Measurements from ENCODE around the gene OXSR1. TPM values are rescaled to one million over a fixed set of nuclear protein-coding genes. Genes with fewer than 3 reads are reported as not detected.

The OXSR1 gene
- polyA plus RNA-seq, 2 of the 4 experiments (the other 2 are of a cell fraction) = 30.2 to 44.0 TPM

- WGBS (ENCODE audit: missing lambda C conversion rate) = 34% methylated on average over 5 of the region's 5 CpGs
- POLR2A ChIA-PET = interaction anchor here (1.1 kb wide), 1 partner anchor 161 kb away, joined by 5 read pairs; the partner anchor contains the start of gene ACAA1
- FAIRE-seq = no peak
Measured at GRCh38 chr3:38297947-38298711, 132.8 kb downstream of the OXSR1 start.

More at GRCh38 chr3:38297947-38298711, 132.8 kb downstream of the OXSR1 start:
- TF ChIP-seq RAD21 (conservative IDR thresholded peaks at IDR 0.05 in 1 of 2, IDR thresholded peaks at IDR 0.05 in 1 of 2) (peak in 1 of 2 experiments; percentile 20; a peak in 2 of 5 replicates), SMC3 (IDR thresholded peaks at IDR 0.05) (peak; percentile 41), CTCF (IDR thresholded peaks at IDR 0.05) (peak; percentile 63), MAFK (IDR thresholded peaks at IDR 0.05; ENCODE audit: partially characterized antibody) (no peak)
- CTCF ChIA-PET = interaction anchor here (0.6 to 2.1 kb wide), 26 partner anchors 8 to 866 kb away, joined by 3 to 11 read pairs (median 4); partner anchors contain the start of genes SLC22A14 and XYLB
- Histone ChIP-seq H3K4me3 (no peak overlapping the region), H3K9me3 (no peaks in the 10 kb centered on the region), H3K4me1 (no peaks in the 10 kb centered on the region), H3K4me2 (no peak overlapping the region), H3K27ac (no peak overlapping the region)
- ATAC-seq (peak; percentile 84 to 97), DNase-seq (ENCODE audit: low read depth in 1 of 2, low spot score in 1 of 2) (peak; percentile 24 to 28)

Small RNA genes lying within 50 kb of the gene (small RNA-seq; reads per million reads assigned to genes)
- gene RF00019 (0 reads per million in 6 experiments), gene RNU6-235P (0 to 0.52 (median 0) reads per million in 6 experiments)

Other genes with a start within 250 kb of the OXSR1 start
- gene VILL, start 174.8 kb upstream of the OXSR1 start, polyA plus RNA-seq (2011; rRNA removed) = 0.22 and 0.49 TPM in 2 replicates
- 0.04 to 0.08 TPM (median 0.05 TPM) in 3 replicates for gene VILL, start 174.8 kb upstream of the OXSR1 start, polyA plus RNA-seq (2017; fragmentation: RNase III; extraction: RNeasy Plus Mini Kit Qiagen cat#74134 plus additional on column Dnase treatment)
- gene PLCD1, start 135.9 kb upstream of the OXSR1 start, polyA plus RNA-seq (2011; rRNA removed) = 4.8 and 6.0 TPM in 2 replicates
- 3.7 to 5.3 TPM (median 3.9 TPM) in 3 replicates for gene PLCD1, start 135.9 kb upstream of the OXSR1 start, polyA plus RNA-seq (2017; fragmentation: RNase III; extraction: RNeasy Plus Mini Kit Qiagen cat#74134 plus additional on column Dnase treatment)
- gene DLEC1, start 126.3 kb upstream of the OXSR1 start, polyA plus RNA-seq (2011; rRNA removed) = 0.10 and 0.13 TPM in 2 replicates
- 0.03 to 0.07 TPM in 2 of 3 replicates, not detected in the other for gene DLEC1, start 126.3 kb upstream of the OXSR1 start, polyA plus RNA-seq (2017; fragmentation: RNase III; extraction: RNeasy Plus Mini Kit Qiagen cat#74134 plus additional on column Dnase treatment)
- 34.8 and 36.8 TPM in 2 replicates for gene ACAA1, start 28.4 kb upstream of the OXSR1 start, polyA plus RNA-seq (2011; rRNA removed)
- gene ACAA1, start 28.4 kb upstream of the OXSR1 start, polyA plus RNA-seq (2017; fragmentation: RNase III; extraction: RNeasy Plus Mini Kit Qiagen cat#74134 plus additional on column Dnase treatment) = 52.3 to 54.9 TPM (median 53.2 TPM) in 3 replicates
- gene MYD88, start 26.9 kb upstream of the OXSR1 start, polyA plus RNA-seq (2011; rRNA removed) = 16.8 and 34.1 TPM in 2 replicates
- gene MYD88, start 26.9 kb upstream of the OXSR1 start, polyA plus RNA-seq (2017; fragmentation: RNase III; extraction: RNeasy Plus Mini Kit Qiagen cat#74134 plus additional on column Dnase treatment) = 20.8 to 24.7 TPM (median 22.3 TPM) in 3 replicates
- gene SLC22A13, start 100.3 kb downstream of the OXSR1 start, polyA plus RNA-seq (2011; rRNA removed) = 0.21 TPM in 1 of 2 replicates, not detected in the other
- 0.08 to 0.16 TPM (median 0.13 TPM) in 3 replicates for gene SLC22A13, start 100.3 kb downstream of the OXSR1 start, polyA plus RNA-seq (2017; fragmentation: RNase III; extraction: RNeasy Plus Mini Kit Qiagen cat#74134 plus additional on column Dnase treatment)
- gene SLC22A14, start 116.8 kb downstream of the OXSR1 start, polyA plus RNA-seq (2011; rRNA removed) = 0.04 and 0.05 TPM in 2 replicates
- 0.11 TPM in 1 of 3 replicates, not detected in the others for gene SLC22A14, start 116.8 kb downstream of the OXSR1 start, polyA plus RNA-seq (2017; fragmentation: RNase III; extraction: RNeasy Plus Mini Kit Qiagen cat#74134 plus additional on column Dnase treatment)
- 5.4 and 6.6 TPM in 2 replicates for gene XYLB, start 181.2 kb downstream of the OXSR1 start, polyA plus RNA-seq (2011; rRNA removed)
- gene XYLB, start 181.2 kb downstream of the OXSR1 start, polyA plus RNA-seq (2017; fragmentation: RNase III; extraction: RNeasy Plus Mini Kit Qiagen cat#74134 plus additional on column Dnase treatment) = 4.4 to 4.9 TPM (median 4.8 TPM) in 3 replicates